Gastroesophageal sphincter (tissue), 4 donors: Measurements from ENCODE around the gene MTSS2. TPM values are rescaled to one million over a fixed set of nuclear protein-coding genes. Genes with fewer than 3 reads are reported as not detected.
A peak's percentile ranks its signal among the peaks of the same experiment; 100 is the strongest.

ENCODE experiments used
- ATAC-seq: fragments of 150-250 bp; one replicate; pipeline ENCODE4 v1.9.1; 2016; ENCODE audit warnings: mild to moderate bottlenecking, moderate library complexity
- H3K27ac ChIP-seq, 4 donors: fragments of 200-600 bp; sonication (generic) in 3 of 4; 1 replicate in 3 of 4; 2 replicates in 1 of 4; pipeline ENCODE4 v1.5.1; 2016 to 2019
- H3K27me3 ChIP-seq: fragments of 200-600 bp; sonication (generic); one replicate; pipeline ENCODE4 v1.5.1; 2019
- H3K36me3 ChIP-seq, 2 donors: fragments of 200-600 bp; sonication (generic); one replicate each; pipeline ENCODE4 v1.5.1; 2019; ENCODE audit warnings: control low read depth in 1 of 2
- H3K4me1 ChIP-seq, 3 donors: fragments of 200-600 bp; sonication (generic); 1 replicate in 2 of 3; 2 replicates in 1 of 3; pipeline ENCODE4 v1.5.1; 2016 to 2019; ENCODE audit warnings: control low read depth in 2 of 3
- H3K4me3 ChIP-seq, 2 donors: fragments of 200-600 bp; sonication (generic); one replicate each; pipeline ENCODE4 v1.5.1; 2019; ENCODE audit warnings: mild to moderate bottlenecking in 1 of 2, moderate library complexity in 1 of 2
- H3K9me3 ChIP-seq, 3 donors: fragments of 200-600 bp; sonication (generic); one replicate each; pipeline ENCODE4 v1.5.1; 2017 to 2019; ENCODE audit warnings: control low read depth in 2 of 3
- CTCF ChIP-seq, 4 experiments: fragments of 200-600 bp in 2 of 4; fragments of 450-650 bp in 2 of 4; sonication (generic) in 1 of 4; IDR thresholded peaks; one replicate each; pipeline ENCODE4 v1.5.1; 2017 to 2019; ENCODE audit warnings: antibody characterized with exemption in 4 of 4, mild to moderate bottlenecking in 2 of 4, moderate library complexity in 2 of 4
- EP300 ChIP-seq: sonication (generic); formaldehyde crosslinking; IDR thresholded peaks from one replicate; pipeline ENCODE4 v1.6.1; 2017; ENCODE audit warnings: antibody characterized with exemption, mild to moderate bottlenecking
- POLR2A ChIP-seq, 2 donors: fragments of 450-650 bp; IDR thresholded peaks; one replicate each; pipeline ENCODE4 v1.6.1; 2017; ENCODE audit warnings: antibody characterized with exemption in 2 of 2, mild to moderate bottlenecking in 2 of 2, moderate library complexity in 1 of 2
- POLR2AphosphoS5 ChIP-seq: sonication (generic); formaldehyde crosslinking; IDR thresholded peaks from one replicate; pipeline ENCODE4 v1.6.1; 2017; ENCODE audit warnings: antibody characterized with exemption
- WGBS, 2 donors: methylation state at CpG; one replicate each; pipeline ENCODE4 v1.1.5; 2018; ENCODE audit warnings: low coverage in 1 of 2; 5-methylcytosine and 5-hydroxymethylcytosine counted together
- total RNA-seq, 4 donors: library from RNA; depleted of rRNA; stranded (reverse); fragments of >200 nt; gene quantifications; one replicate each; pipeline ENCODE4 v1.1.0, GENCODE V29; 2016

MTSS2 gene
- total RNA-seq, 4 donors from 2014 or later = 70.9 to 234 (median 85.9) TPM

GRCh38 chr16:70638814-70639792 is 46.8 kb downstream of the MTSS2 start:
- no peaks in the 10 kb centered on the region for H3K9me3 ChIP-seq
- no peaks in the 10 kb centered on the region for H3K36me3 ChIP-seq
- H3K27me3 ChIP-seq = no peaks in the 10 kb centered on the region
- peaks cover 0 to 7% (median 0%) of the 10 kb centered on the region in 3 donors for H3K4me1 ChIP-seq
- H3K27ac ChIP-seq = peak overlapping the region in 2 of 4 donors; percentile 2 to 17
- peak; percentile 54 for TF ChIP-seq POLR2AphosphoS5
- TF ChIP-seq EP300 = no peak
- no peak for TF ChIP-seq POLR2A (IDR thresholded peaks at IDR 0.05)
- no peak for TF ChIP-seq CTCF (IDR thresholded peaks at IDR 0.05)
- WGBS, 2 donors = 45 to 52% methylated on average over 6 to 16 of the region's 18 CpGs
- peak; percentile 65 for ATAC-seq
- H3K4me3 ChIP-seq = no peak overlapping the region

Other genes starting within 250 kb of the MTSS2 start
- gene ST3GAL2, start 247.0 kb downstream of the MTSS2 start, total RNA-seq = 10 to 100 TPM; 17.6 to 35.6 (median 24.8) TPM
- gene FCSK, start 231.5 kb downstream of the MTSS2 start, total RNA-seq = 10 to 100 TPM in 3 of 4 donors, 1 to 10 TPM in 1; 6.9 to 21.8 (median 12.4) TPM
- 10 to 100 TPM; 32.3 to 37.4 (median 35.0) TPM for gene COG4, start 162.5 kb downstream of the MTSS2 start, total RNA-seq
- 100 to 1,000 TPM in 1 of 4 donors, 10 to 100 TPM in 3; 73.3 to 115 (median 92.8) TPM for gene SF3B3, start 162.2 kb downstream of the MTSS2 start, total RNA-seq
- gene IL34, start 39.5 kb downstream of the MTSS2 start, total RNA-seq = 1 to 10 TPM; 1.6 to 4.1 (median 2.8) TPM
- 10 to 100 TPM; 23.5 to 44.1 (median 29.8) TPM for gene VAC14, start 115.1 kb upstream of the MTSS2 start, total RNA-seq